Panc1 (cell line): ENCODE results near the gene RAD21L1.

ENCODE experiments used
- POLR2AphosphoS5 ChIP-seq: IDR thresholded peaks from 2 replicates; pipeline ENCODE4 v1.6.1; 2012; ENCODE audit warnings: mild to moderate bottlenecking, low read depth, low read length, moderate library complexity
- TF ChIP-seq, protein P1 (sequence below): fragments of 450-650 bp; IDR thresholded peaks from 2 replicates; pipeline ENCODE4 v1.5.1; 2017; ENCODE audit warnings: mild to moderate bottlenecking

DNA sequence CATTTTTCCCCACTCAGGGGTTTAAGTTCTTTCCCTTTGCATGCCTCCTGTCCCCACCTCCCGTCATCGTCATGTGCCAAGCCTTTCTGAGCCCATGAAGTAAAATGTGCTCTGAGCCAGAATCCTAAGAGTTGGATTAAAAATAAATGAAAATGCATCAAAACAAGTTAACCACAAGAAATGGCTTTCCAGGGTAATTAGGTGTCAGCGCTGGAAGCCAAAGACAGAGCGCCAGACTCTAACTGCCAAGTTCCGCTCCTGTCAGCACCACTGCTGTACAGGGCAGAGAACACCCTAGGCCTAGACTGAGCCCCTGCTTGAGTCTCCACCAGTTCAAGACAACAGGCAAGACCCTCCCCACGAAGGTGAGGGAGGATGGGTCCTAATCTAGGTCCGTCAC lies 28.0 kb upstream of the RAD21L1 start:
- TF ChIP-seq, protein P1, sequence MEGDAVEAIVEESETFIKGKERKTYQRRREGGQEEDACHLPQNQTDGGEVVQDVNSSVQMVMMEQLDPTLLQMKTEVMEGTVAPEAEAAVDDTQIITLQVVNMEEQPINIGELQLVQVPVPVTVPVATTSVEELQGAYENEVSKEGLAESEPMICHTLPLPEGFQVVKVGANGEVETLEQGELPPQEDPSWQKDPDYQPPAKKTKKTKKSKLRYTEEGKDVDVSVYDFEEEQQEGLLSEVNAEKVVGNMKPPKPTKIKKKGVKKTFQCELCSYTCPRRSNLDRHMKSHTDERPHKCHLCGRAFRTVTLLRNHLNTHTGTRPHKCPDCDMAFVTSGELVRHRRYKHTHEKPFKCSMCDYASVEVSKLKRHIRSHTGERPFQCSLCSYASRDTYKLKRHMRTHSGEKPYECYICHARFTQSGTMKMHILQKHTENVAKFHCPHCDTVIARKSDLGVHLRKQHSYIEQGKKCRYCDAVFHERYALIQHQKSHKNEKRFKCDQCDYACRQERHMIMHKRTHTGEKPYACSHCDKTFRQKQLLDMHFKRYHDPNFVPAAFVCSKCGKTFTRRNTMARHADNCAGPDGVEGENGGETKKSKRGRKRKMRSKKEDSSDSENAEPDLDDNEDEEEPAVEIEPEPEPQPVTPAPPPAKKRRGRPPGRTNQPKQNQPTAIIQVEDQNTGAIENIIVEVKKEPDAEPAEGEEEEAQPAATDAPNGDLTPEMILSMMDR: no peak
- no peak for TF ChIP-seq POLR2AphosphoS5
